AG10803 (cell line): ENCODE data around the gene YLPM1.
"Not testable (repeated sequence)": the region's sequence is repeated elsewhere in the genome, so short reads cannot be mapped to it uniquely, and the experiment has no call there.

Source experiments
- DNase-seq: peaks from one replicate; pipeline ENCODE4 v3.0.0; 2010; ENCODE audit warnings: low read depth
- H3K4me3 ChIP-seq: 2 replicates; pipeline ENCODE4 v1.5.1; 2011; ENCODE audit warnings: mild to moderate bottlenecking, low read length, control low read depth
- CTCF ChIP-seq: conservative IDR thresholded peaks from 2 replicates; pipeline ENCODE4 v1.5.1; 2011; ENCODE audit warnings: mild to moderate bottlenecking, low read length, control low read depth, inconsistent platforms

The YLPM1 gene

DNA sequence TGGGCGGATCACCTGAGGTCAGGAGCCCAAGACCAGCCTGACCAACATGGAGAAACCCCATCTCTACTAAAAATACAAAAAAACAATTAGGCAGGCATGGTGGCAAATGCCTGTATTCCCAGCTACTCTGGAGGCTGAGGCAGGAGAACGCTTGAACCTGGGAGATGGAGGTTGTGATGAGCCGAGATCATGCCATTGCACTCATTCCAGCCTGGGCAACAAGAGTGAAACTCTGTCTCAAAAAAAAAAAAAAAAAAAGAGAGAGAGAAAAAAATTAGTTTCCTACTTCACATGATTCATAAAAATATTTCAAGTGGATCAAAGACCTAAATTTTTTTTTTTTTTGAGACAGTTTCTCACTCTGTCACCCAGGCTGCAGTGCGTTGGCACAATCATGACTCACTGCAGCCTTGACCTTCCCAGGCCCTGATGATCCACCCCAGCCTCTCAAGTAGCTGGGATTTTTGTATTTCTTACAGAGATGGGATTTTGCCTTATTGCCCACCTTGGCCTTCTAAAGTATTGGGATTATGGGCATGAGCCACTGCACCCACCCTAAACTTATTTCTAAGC is 25.3 kb upstream of the YLPM1 start:
- no peak overlapping the region for H3K4me3 ChIP-seq
- peak; percentile 37 for DNase-seq
- no peak for TF ChIP-seq CTCF

DNA sequence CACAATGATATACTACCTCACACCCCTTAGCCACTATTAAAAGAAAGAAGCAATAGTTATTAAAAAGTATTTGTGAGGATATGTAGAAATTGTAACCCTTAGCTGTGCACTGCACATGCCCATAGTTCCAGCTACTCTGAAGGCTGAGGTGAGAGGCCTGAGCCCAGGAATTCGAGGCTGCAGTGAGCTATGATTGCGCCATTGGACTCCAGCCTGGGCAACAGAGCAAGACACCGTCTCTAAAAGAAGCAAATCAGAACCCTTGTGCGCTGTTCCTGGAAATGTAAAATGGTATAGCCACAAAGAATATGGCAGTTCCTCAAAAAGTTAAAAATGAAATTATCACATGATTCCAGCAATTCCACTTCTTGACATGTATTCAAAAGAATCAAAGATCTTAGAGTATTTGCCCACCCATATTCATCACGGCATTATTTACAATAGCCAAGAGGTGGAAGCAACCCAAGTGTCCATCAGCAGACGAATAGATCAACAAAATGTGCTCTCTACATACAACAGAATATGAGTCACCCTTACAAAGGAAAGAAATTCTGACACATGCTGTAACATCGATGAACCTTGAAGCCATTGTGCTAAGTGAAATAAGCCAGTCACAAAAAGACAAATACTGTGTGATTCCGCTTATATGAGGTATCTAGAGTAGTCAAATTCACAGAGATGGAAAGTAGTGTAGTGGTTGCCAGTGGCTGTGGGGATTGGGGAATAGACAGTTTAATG is 23.7 kb upstream of the YLPM1 start:
- DNase-seq = no peak
- TF ChIP-seq CTCF = no peak

GRCh38 chr14:74747237-74747636 is 15.9 kb upstream of the YLPM1 start:
- DNase-seq = no peak
- TF ChIP-seq CTCF = no peak
- no peak overlapping the region for H3K4me3 ChIP-seq

More for the DNA sequence above, 23.7 kb upstream of the YLPM1 start:
- no peak overlapping the region for H3K4me3 ChIP-seq

DNA sequence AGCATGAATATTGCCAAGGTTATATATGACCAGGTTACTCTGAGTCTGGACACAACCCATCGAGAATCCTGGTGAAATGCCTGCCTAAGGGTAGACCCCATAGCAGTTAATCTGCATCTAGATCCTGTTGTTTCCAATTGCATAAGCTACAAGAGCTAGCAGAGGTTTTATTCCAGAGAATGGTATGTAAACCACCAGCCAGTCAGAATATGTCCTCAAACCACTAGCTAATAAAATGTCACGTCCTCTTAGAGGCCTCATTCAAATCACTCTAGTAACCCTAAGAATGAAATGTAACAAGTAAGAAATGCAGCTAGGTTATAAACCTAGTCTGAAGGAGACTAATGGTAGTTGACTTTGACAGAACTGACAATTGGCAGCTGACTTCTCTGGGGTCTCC is 9.0 kb upstream of the YLPM1 start:
- TF ChIP-seq CTCF = no peak
- DNase-seq = peak; percentile 64
- no peak overlapping the region for H3K4me3 ChIP-seq

DNA sequence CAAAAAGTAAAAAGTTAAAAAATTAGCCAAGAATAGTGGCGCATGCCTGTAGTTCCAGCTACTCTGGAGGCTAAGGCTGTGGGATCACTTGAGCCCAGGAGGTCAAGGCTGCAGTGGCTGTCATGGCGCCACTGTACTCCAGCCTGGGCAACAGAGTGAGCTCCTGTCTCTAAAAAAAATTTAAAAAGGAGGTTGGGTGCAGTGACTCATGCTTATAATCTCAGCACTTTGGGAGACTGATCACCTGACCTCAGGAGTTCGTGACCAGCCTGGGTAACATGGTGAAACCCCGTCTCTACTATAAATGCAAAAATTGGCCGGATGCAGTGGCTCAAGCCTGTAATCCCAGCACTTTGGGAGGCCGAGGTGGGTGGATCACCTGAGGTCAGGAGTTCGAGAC is 8.2 kb upstream of the YLPM1 start:
- H3K4me3 ChIP-seq = no peak overlapping the region
- no peak for TF ChIP-seq CTCF
- DNase-seq = no peak

GRCh38 chr14:74756326-74756725 is 6.8 kb upstream of the YLPM1 start:
- TF ChIP-seq CTCF = no peak
- no peak overlapping the region for H3K4me3 ChIP-seq
- DNase-seq = no peak

- H3K4me3 ChIP-seq, DNase-seq: not testable (repeated sequence)
Measured at GRCh38 chr14:74758505-74758904, 4.6 kb upstream of the YLPM1 start.
